HL-60 (cell line): ENCODE measurements around the gene ZBTB42.
A peak's percentile ranks its signal among the peaks of the same experiment; 100 is the strongest.

Experiments
- DNase-seq, 2 experiments: peaks; one replicate each; pipeline ENCODE4 v3.0.0-alpha.2; 2010 to 2020; ENCODE audit warnings: low read depth in 1 of 2, low spot score in 1 of 2
- H3K27ac ChIP-seq: fragments of 250-450 bp; sonication (Bioruptor Pico); replicated peaks from 2 replicates; pipeline ENCODE4 v1.5.1; 2020; ENCODE audit warnings: mild to moderate bottlenecking, moderate library complexity
- H3K27me3 ChIP-seq: fragments of 250-450 bp; sonication (Bioruptor Pico); 2 replicates; pipeline ENCODE4 v1.5.1; 2021; ENCODE audit warnings: mild to moderate bottlenecking, moderate library complexity; ENCODE audit not compliant: insufficient read depth, poor library complexity, severe bottlenecking
- H3K4me3 ChIP-seq: replicated peaks from 2 replicates; pipeline ENCODE4 v1.5.1; 2011; ENCODE audit warnings: mild to moderate bottlenecking, control low read depth, low read length; ENCODE audit not compliant: insufficient read depth
- CTCF ChIP-seq: IDR thresholded peaks from one replicate; pipeline ENCODE4 v1.5.1; 2011; ENCODE audit warnings: low read length, control low read depth, inconsistent platforms; ENCODE audit not compliant: insufficient read depth
- GABPA ChIP-seq: IDR thresholded peaks from 2 replicates; pipeline ENCODE4 v1.6.1; 2012; ENCODE audit warnings: low read depth
- POLR2AphosphoS5 ChIP-seq: IDR thresholded peaks from 2 replicates; pipeline ENCODE4 v1.6.1; 2012; ENCODE audit warnings: low read depth
- REST ChIP-seq: IDR thresholded peaks from 2 replicates; pipeline ENCODE4 v1.6.1; 2012; ENCODE audit warnings: low read depth; ENCODE audit not compliant: insufficient replicate concordance
- SPI1 ChIP-seq: IDR thresholded peaks from 2 replicates; pipeline ENCODE4 v1.6.1; 2012; ENCODE audit warnings: low read depth, mild to moderate bottlenecking, borderline replicate concordance

The ZBTB42 gene

GRCh38 chr14:104771374-104771773, 29.5 kb upstream of the ZBTB42 start:
- Histone ChIP-seq H3K4me3 (no peak overlapping the region), H3K27me3 (no peaks in the 10 kb centered on the region), H3K27ac (no peak overlapping the region)
- TF ChIP-seq CTCF (no peak), REST (no peak), GABPA (no peak), POLR2AphosphoS5 (0 out of 2 replicates have a peak, but pooled peaks have one; percentile 16), SPI1 (no peak)
- DNase-seq = no peak

GRCh38 chr14:104771918-104772706, 28.8 kb upstream of the ZBTB42 start:
- Histone ChIP-seq H3K4me3 (no peak overlapping the region), H3K27me3 (no peaks in the 10 kb centered on the region), H3K27ac (no peak overlapping the region)
- DNase-seq = no peak
- peak; percentile 2; the same call in 1 of the 2 replicates for TF ChIP-seq POLR2AphosphoS5
- TF ChIP-seq GABPA = no peak

GRCh38 chr14:104772707-104773504, 28.0 kb upstream of the ZBTB42 start:
- no peak for DNase-seq
- Histone ChIP-seq H3K27ac (no peak overlapping the region), H3K27me3 (no peaks in the 10 kb centered on the region), H3K4me3 (no peak overlapping the region)
- TF ChIP-seq CTCF = no peak
- no peak for TF ChIP-seq REST
- TF ChIP-seq POLR2AphosphoS5 = no peak
- TF ChIP-seq GABPA = no peak
- no peak for TF ChIP-seq SPI1
